Measurements from ENCODE around the gene UBE3D. TPM values are rescaled to one million over a fixed set of nuclear protein-coding genes. Genes with fewer than 3 reads are reported as not detected.

Gene UBE3D
- total and polyA plus RNA-seq, 2 of the 8 experiments (the other 6 are each of a cell fraction or from before 2014, with no cell fraction given), result 5.7 to 16.3 TPM

GRCh38 chr6:83062225-83062624 is 3.4 kb downstream of the UBE3D start:
- WGBS, 2 experiments (ENCODE audit: extremely low coverage in 1 of 2, insufficient coverage in 1 of 2, insufficient read length in 1 of 2, insufficient replicate concordance in 2 of 2, low coverage in 1 of 2, low lambda C conversion rate in 2 of 2, missing lambda C conversion rate in 1 of 2), result 80% methylated on average over 1 of the region's 1 CpG; no CpG with 5 or more reads in 1 of the 2 experiments
- no peak overlapping the region for H3K4me3 ChIP-seq (ENCODE audit: extremely low read depth in 1 of 4, insufficient read depth in 2 of 4, low read depth in 3 of 4, low read length in 4 of 4)
- CTCF ChIA-PET (ENCODE audit: partially characterized antibody), result interaction anchor here (0.7 to 0.8 kb wide), 2 partner anchors 733 to 832 kb away, joined by 3 read pairs; no protein-coding TSS in a partner anchor
- TF ChIP-seq HDAC6 (IDR thresholded peaks at IDR 0.05; ENCODE audit: low read depth, low read length) (no peak), POLR2A (IDR thresholded peaks at IDR 0.05; ENCODE audit: control extremely low read depth in 1 of 2, low read depth in 2 of 2, low read length in 2 of 2) (no peak), FOSL1 (IDR thresholded peaks at IDR 0.05; ENCODE audit: insufficient read depth, low read depth, low read length) (no peak), POU5F1 (IDR thresholded peaks at IDR 0.05; ENCODE audit: low read depth, low read length) (no peak), EP300 (IDR thresholded peaks at IDR 0.05; ENCODE audit: borderline replicate concordance in 1 of 2, low read depth in 2 of 2, low read length in 2 of 2) (no peak), PHF8 (conservative IDR thresholded peaks at IDR 0.05; ENCODE audit: low read depth, low read length) (no peak), SUZ12 (IDR thresholded peaks at IDR 0.05; ENCODE audit: low read length) (no peak), ZNF274 (IDR thresholded peaks at IDR 0.05; ENCODE audit: borderline replicate concordance, extremely low read depth, low read length) (no peak), CTCF (IDR thresholded peaks at IDR 0.05; ENCODE audit: control extremely low read depth in 1 of 3, insufficient read depth in 1 of 3, low read depth in 1 of 3, low read length in 3 of 3) (no peak), JUND (IDR thresholded peaks at IDR 0.05; ENCODE audit: low read length) (no peak), MAFK (IDR thresholded peaks at IDR 0.05; ENCODE audit: low read depth, low read length) (no peak), SRF (IDR thresholded peaks at IDR 0.05; ENCODE audit: low read depth, low read length) (no peak)

More at GRCh38 chr6:83062225-83062624, 3.4 kb downstream of the UBE3D start:
- no peaks in the 10 kb centered on the region for H3K4me1 ChIP-seq (replicated peaks in 1 of 4; ENCODE audit: control insufficient read depth in 3 of 4, insufficient read depth in 4 of 4, low read length in 3 of 4)
- peaks cover 7% of the 10 kb centered on the region; the same call in 1 of the 2 replicates for H3K79me1 ChIP-seq (ENCODE audit: low read depth, low read length)
- no peak overlapping the region for H2BK120ac ChIP-seq (replicated peaks; ENCODE audit: low read depth, low read length)
- no peak overlapping the region for H2BK20ac ChIP-seq (ENCODE audit: low read length)
- H3K23me2 ChIP-seq (ENCODE audit: low read depth, low read length), result no peaks in the 10 kb centered on the region
- peaks cover 4 to 64% of the 10 kb centered on the region in 2 experiments; a peak in 3 of 4 replicates for H3K79me2 ChIP-seq (ENCODE audit: control insufficient read depth in 1 of 2, insufficient read depth in 2 of 2, low read length in 2 of 2)
- DNase-seq (ENCODE audit: low read depth in 1 of 2, low spot score in 2 of 2), result no peak
- no peak overlapping the region for H3K4ac ChIP-seq (replicated peaks; ENCODE audit: insufficient read length, low read depth, low read length)
- no peak overlapping the region for H3K9ac ChIP-seq (replicated peaks in 1 of 4; ENCODE audit: extremely low read depth in 1 of 4, low read depth in 3 of 4, low read length in 3 of 4)
- FAIRE-seq, result no peak
- H3K4me2 ChIP-seq (ENCODE audit: insufficient read depth in 1 of 2, low read depth in 2 of 2, low read length in 2 of 2), result 0 out of 4 replicates have a peak overlapping the region, but pooled peaks of 1 of the 2 experiments have one; percentile 13
- H3K36me3 ChIP-seq (ENCODE audit: control insufficient read depth in 2 of 4, insufficient read depth in 4 of 4, low read length in 3 of 4), result peaks cover 0 to 3% (median under 1%) of the 10 kb centered on the region in 4 experiments; a peak in 4 of 8 replicates
- no peak overlapping the region for H2BK15ac ChIP-seq (ENCODE audit: low read length)
- no peaks in the 10 kb centered on the region for H3K9me3 ChIP-seq (ENCODE audit: insufficient read depth in 2 of 2, low read depth in 1 of 2, low read length in 1 of 2)
- H4K20me1 ChIP-seq (replicated peaks in 1 of 2; ENCODE audit: control insufficient read depth in 1 of 2, insufficient read depth in 2 of 2, low read length in 2 of 2), result peaks cover 2 to 3% of the 10 kb centered on the region in 2 experiments
- no peak overlapping the region for H4K8ac ChIP-seq (ENCODE audit: extremely low read depth, insufficient read depth, low read length)
- no peaks in the 10 kb centered on the region for H3K27me3 ChIP-seq (replicated peaks in 1 of 4; ENCODE audit: control insufficient read depth in 3 of 4, extremely low read depth in 1 of 4, insufficient read depth in 3 of 4, low read length in 3 of 4)
- no peak overlapping the region for H2BK5ac ChIP-seq (ENCODE audit: low read depth, low read length)
- no peak overlapping the region for H3K14ac ChIP-seq (ENCODE audit: insufficient read length)
- no peak overlapping the region for H3K23ac ChIP-seq (ENCODE audit: insufficient read length)
- H2AFZ ChIP-seq (ENCODE audit: low read length), result no peak overlapping the region
- H3K56ac ChIP-seq (replicated peaks; ENCODE audit: insufficient read length, low read depth, low read length), result no peak overlapping the region
- no peak overlapping the region for H4K91ac ChIP-seq (replicated peaks; ENCODE audit: insufficient read length, low read length)
- no peak overlapping the region for H3K27ac ChIP-seq (ENCODE audit: low read depth, low read length)
- H4K5ac ChIP-seq (ENCODE audit: insufficient read length, low read depth, low read length), result no peak overlapping the region
- H2BK12ac ChIP-seq (ENCODE audit: low read depth, low read length), result no peak overlapping the region
- POLR2A ChIA-PET (ENCODE audit: partially characterized antibody), result no interaction called here
- H2AK5ac ChIP-seq (ENCODE audit: low read depth, low read length), result no peak overlapping the region
- no peak overlapping the region for H3K18ac ChIP-seq (ENCODE audit: extremely low read depth, low read length)

Data from H1 (cell line).